Osteoblast (primary cell): Measurements from ENCODE around the gene RPGRIP1L. TPM values are rescaled to one million over a fixed set of nuclear protein-coding genes. Genes with fewer than 3 reads are reported as not detected.

Experiments
- DNase-seq: peaks from one replicate; pipeline ENCODE4 v3.0.0; 2011; ENCODE audit warnings: low spot score, mixed read lengths; ENCODE audit not compliant: insufficient read length; ENCODE audit errors: missing footprints
- H2AFZ ChIP-seq: 2 replicates; pipeline ENCODE4 v1.6.0; 2011; ENCODE audit warnings: mild to moderate bottlenecking, low read length
- H3K27ac ChIP-seq: 2 replicates; pipeline ENCODE4 v1.5.1; 2011; ENCODE audit warnings: mild to moderate bottlenecking, low read depth, low read length, moderate library complexity
- H3K27me3 ChIP-seq: 2 replicates; pipeline ENCODE4 v1.6.0; 2012; ENCODE audit warnings: mild to moderate bottlenecking, control low read depth, inconsistent platforms, low read length, moderate library complexity; ENCODE audit not compliant: insufficient read depth
- H3K36me3 ChIP-seq: 2 replicates; pipeline ENCODE4 v1.5.1; 2011; ENCODE audit warnings: mild to moderate bottlenecking, low read length, control low read depth, moderate library complexity; ENCODE audit not compliant: insufficient read depth
- H3K4me1 ChIP-seq: 2 replicates; pipeline ENCODE4 v1.5.1; 2011; ENCODE audit warnings: mild to moderate bottlenecking, low read length, control low read depth, moderate library complexity; ENCODE audit not compliant: insufficient read depth
- H3K4me2 ChIP-seq: 2 replicates; pipeline ENCODE4 v1.6.0; 2011; ENCODE audit warnings: mild to moderate bottlenecking, low read length; ENCODE audit not compliant: insufficient read depth
- H3K4me3 ChIP-seq: fragments of 200-600 bp; sonication (generic); 3 replicates; pipeline ENCODE4 v1.5.1; 2012; ENCODE audit warnings: mild to moderate bottlenecking, low read length, inconsistent platforms; ENCODE audit not compliant: insufficient read depth
- H3K79me2 ChIP-seq: 2 replicates; pipeline ENCODE4 v1.6.0; 2012; ENCODE audit warnings: mild to moderate bottlenecking, low read length, control low read depth, inconsistent platforms; ENCODE audit not compliant: insufficient read depth
- H3K9me3 ChIP-seq: 2 replicates; pipeline ENCODE4 v1.5.1; 2011; ENCODE audit warnings: low read depth, low read length, control low read depth
- H4K20me1 ChIP-seq: 2 replicates; pipeline ENCODE4 v1.6.0; 2012; ENCODE audit warnings: mild to moderate bottlenecking, low read length, control low read depth; ENCODE audit not compliant: insufficient read depth
- CTCF ChIP-seq: IDR thresholded peaks from 2 replicates; pipeline ENCODE4 v1.5.1; 2011; ENCODE audit warnings: mild to moderate bottlenecking, low read depth, low read length, moderate library complexity; ENCODE audit errors: extremely low read depth
- total RNA-seq: library from RNA; depleted of rRNA; stranded (reverse); fragments of >200 nt; gene quantifications from 2 replicates; pipeline ENCODE4 v1.2.3, GENCODE V29; 2012

RPGRIP1L gene
- total RNA-seq, 1 donor: 14.1 TPM

GRCh38 chr16:53654946-53655345 lies 48.7 kb downstream of the RPGRIP1L start:
- Histone ChIP-seq H3K9me3 (no peaks in the 10 kb centered on the region), H3K36me3 (peaks cover 43% of the 10 kb centered on the region), H3K27me3 (no peaks in the 10 kb centered on the region), H3K27ac (no peak overlapping the region), H4K20me1 (no peaks in the 10 kb centered on the region), H2AFZ (no peak overlapping the region), H3K4me3 (no peak overlapping the region), H3K4me1 (no peaks in the 10 kb centered on the region), H3K4me2 (no peak overlapping the region), H3K79me2 (no peaks in the 10 kb centered on the region)
- no peak for DNase-seq
- TF ChIP-seq CTCF: no peak

GRCh38 chr16:53651357-53651756 lies 52.3 kb downstream of the RPGRIP1L start:
- H4K20me1 ChIP-seq: no peaks in the 10 kb centered on the region
- no peak for DNase-seq
- no peak overlapping the region for H3K4me3 ChIP-seq
- H3K4me1 ChIP-seq: no peaks in the 10 kb centered on the region
- no peak for TF ChIP-seq CTCF
- H3K36me3 ChIP-seq: peaks cover 40% of the 10 kb centered on the region
- no peak overlapping the region for H2AFZ ChIP-seq
- H3K27ac ChIP-seq: no peak overlapping the region
- no peaks in the 10 kb centered on the region for H3K79me2 ChIP-seq
- no peaks in the 10 kb centered on the region for H3K27me3 ChIP-seq
- H3K9me3 ChIP-seq: no peaks in the 10 kb centered on the region
- H3K4me2 ChIP-seq: no peak overlapping the region

- no peak overlapping the region for H3K27ac ChIP-seq
- peaks cover 19% of the 10 kb centered on the region for H3K36me3 ChIP-seq
- no peaks in the 10 kb centered on the region for H4K20me1 ChIP-seq
- DNase-seq: no peak
- TF ChIP-seq CTCF: no peak
- H3K27me3 ChIP-seq: no peaks in the 10 kb centered on the region
- H3K4me3 ChIP-seq: no peak overlapping the region
- H3K4me1 ChIP-seq: no peaks in the 10 kb centered on the region
- no peak overlapping the region for H2AFZ ChIP-seq
- no peaks in the 10 kb centered on the region for H3K79me2 ChIP-seq
- no peaks in the 10 kb centered on the region for H3K9me3 ChIP-seq
- no peak overlapping the region for H3K4me2 ChIP-seq
These were observed 57.2 kb downstream of the RPGRIP1L start for GRCh38 chr16:53646506-53646905.

- no peaks in the 10 kb centered on the region for H3K9me3 ChIP-seq
- H2AFZ ChIP-seq: no peak overlapping the region
- H3K4me1 ChIP-seq: no peaks in the 10 kb centered on the region
- no peaks in the 10 kb centered on the region for H3K79me2 ChIP-seq
- no peaks in the 10 kb centered on the region for H3K27me3 ChIP-seq
- no peak for TF ChIP-seq CTCF
- H3K27ac ChIP-seq: no peak overlapping the region
- H3K4me3 ChIP-seq: no peak overlapping the region
- H3K36me3 ChIP-seq: peaks cover 18% of the 10 kb centered on the region
- no peak overlapping the region for H3K4me2 ChIP-seq
- no peak for DNase-seq
- H4K20me1 ChIP-seq: no peaks in the 10 kb centered on the region
These were observed 60.2 kb downstream of the RPGRIP1L start for GRCh38 chr16:53643474-53643873.
